Progenitor cell of endocrine pancreas (in vitro differentiated cells): Measurements from ENCODE around the gene ATXN7L3. TPM values are rescaled to one million over a fixed set of nuclear protein-coding genes. Genes with fewer than 3 reads are reported as not detected.

Experiments
- DNase-seq: peaks from one replicate; pipeline ENCODE4 v3.0.0; 2021; ENCODE audit warnings: low spot score; ENCODE audit not compliant: unreplicated experiment
- H3K27ac Mint-ChIP-seq: 2 replicates; pipeline ENCODE4 v1.8.0; 2021; ENCODE audit warnings: mild to moderate bottlenecking, moderate library complexity, mixed read lengths
- H3K27me3 Mint-ChIP-seq: 2 replicates; pipeline ENCODE4 v1.8.0; 2021; ENCODE audit warnings: mixed read lengths
- H3K36me3 Mint-ChIP-seq: 2 replicates; pipeline ENCODE4 v1.8.0; 2022; ENCODE audit warnings: mixed read lengths; ENCODE audit not compliant: insufficient read depth
- H3K4me1 Mint-ChIP-seq: 2 replicates; pipeline ENCODE4 v1.8.0; 2021; ENCODE audit warnings: low read depth, mixed read lengths
- H3K4me3 Mint-ChIP-seq: 2 replicates; pipeline ENCODE4 v1.8.0; 2021; ENCODE audit warnings: low read depth, mild to moderate bottlenecking, moderate library complexity, mixed read lengths
- H3K9me3 Mint-ChIP-seq: 2 replicates; pipeline ENCODE4 v1.8.0; 2021; ENCODE audit warnings: low read depth, mixed read lengths
- total RNA-seq: library from RNA; stranded (reverse); gene quantifications from 2 replicates; pipeline ENCODE4 v1.2.1, GENCODE V29; 2021
- TF ChIP-seq, protein P1 (sequence below): fragments of 200-600 bp; sonication (generic); IDR thresholded peaks from one replicate; pipeline ENCODE4 v1.5.0; 2021; ENCODE audit warnings: antibody characterized with exemption, mild to moderate bottlenecking; ENCODE audit not compliant: unreplicated experiment

ATXN7L3 gene
- total RNA-seq, 1 donor from 2014 or later, result 135 TPM

DNA sequence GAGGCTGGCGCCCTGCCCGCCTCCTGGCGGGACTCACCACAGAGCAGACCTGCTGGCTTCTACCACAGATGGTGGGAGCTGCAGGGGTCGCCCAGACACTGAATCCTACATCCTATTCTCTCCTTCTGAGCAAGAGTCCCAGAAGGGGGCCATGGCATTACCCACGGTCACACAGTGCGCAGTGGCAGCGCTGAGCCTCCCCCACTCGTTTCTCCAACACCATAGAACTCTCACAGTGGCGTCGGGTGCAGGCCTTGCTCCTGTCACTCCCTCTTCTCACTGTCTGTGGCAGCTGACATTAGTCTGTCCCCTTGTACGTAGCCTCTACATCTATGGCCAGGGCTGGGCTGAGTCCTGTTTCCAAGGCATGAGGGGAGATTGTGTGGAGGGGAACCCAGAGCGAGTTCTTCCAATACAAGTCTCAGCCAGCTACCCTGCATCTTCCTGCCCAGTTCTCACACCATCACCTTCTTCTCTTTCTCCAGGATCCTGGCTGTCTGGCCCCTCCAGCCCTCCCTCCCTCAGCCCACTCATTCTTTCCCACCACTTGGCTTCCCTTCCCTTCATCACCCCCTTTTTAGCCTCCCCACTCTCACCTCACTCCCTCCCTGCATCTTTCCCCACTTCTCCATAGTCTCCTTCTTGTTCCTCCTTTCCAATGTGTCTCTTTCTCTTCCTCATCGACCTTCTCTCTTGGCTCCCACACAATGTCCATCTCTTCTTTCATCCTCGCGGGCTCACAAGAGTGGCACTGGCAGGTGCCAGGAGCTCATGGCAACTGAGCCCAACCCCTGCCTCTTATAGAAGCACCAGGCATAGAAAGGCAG lies 13.9 kb upstream of the ATXN7L3 start:
- Mint-ChIP-seq H3K36me3 (peaks cover 31% of the 10 kb centered on the region), H3K9me3 (no peaks in the 10 kb centered on the region), H3K27ac (peak overlapping the region; percentile 71), H3K27me3 (no peaks in the 10 kb centered on the region), H3K4me1 (peaks cover 5% of the 10 kb centered on the region), H3K4me3 (no peak overlapping the region)
- TF ChIP-seq, protein P1, sequence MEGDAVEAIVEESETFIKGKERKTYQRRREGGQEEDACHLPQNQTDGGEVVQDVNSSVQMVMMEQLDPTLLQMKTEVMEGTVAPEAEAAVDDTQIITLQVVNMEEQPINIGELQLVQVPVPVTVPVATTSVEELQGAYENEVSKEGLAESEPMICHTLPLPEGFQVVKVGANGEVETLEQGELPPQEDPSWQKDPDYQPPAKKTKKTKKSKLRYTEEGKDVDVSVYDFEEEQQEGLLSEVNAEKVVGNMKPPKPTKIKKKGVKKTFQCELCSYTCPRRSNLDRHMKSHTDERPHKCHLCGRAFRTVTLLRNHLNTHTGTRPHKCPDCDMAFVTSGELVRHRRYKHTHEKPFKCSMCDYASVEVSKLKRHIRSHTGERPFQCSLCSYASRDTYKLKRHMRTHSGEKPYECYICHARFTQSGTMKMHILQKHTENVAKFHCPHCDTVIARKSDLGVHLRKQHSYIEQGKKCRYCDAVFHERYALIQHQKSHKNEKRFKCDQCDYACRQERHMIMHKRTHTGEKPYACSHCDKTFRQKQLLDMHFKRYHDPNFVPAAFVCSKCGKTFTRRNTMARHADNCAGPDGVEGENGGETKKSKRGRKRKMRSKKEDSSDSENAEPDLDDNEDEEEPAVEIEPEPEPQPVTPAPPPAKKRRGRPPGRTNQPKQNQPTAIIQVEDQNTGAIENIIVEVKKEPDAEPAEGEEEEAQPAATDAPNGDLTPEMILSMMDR, result no peak
- DNase-seq, result no peak

DNA sequence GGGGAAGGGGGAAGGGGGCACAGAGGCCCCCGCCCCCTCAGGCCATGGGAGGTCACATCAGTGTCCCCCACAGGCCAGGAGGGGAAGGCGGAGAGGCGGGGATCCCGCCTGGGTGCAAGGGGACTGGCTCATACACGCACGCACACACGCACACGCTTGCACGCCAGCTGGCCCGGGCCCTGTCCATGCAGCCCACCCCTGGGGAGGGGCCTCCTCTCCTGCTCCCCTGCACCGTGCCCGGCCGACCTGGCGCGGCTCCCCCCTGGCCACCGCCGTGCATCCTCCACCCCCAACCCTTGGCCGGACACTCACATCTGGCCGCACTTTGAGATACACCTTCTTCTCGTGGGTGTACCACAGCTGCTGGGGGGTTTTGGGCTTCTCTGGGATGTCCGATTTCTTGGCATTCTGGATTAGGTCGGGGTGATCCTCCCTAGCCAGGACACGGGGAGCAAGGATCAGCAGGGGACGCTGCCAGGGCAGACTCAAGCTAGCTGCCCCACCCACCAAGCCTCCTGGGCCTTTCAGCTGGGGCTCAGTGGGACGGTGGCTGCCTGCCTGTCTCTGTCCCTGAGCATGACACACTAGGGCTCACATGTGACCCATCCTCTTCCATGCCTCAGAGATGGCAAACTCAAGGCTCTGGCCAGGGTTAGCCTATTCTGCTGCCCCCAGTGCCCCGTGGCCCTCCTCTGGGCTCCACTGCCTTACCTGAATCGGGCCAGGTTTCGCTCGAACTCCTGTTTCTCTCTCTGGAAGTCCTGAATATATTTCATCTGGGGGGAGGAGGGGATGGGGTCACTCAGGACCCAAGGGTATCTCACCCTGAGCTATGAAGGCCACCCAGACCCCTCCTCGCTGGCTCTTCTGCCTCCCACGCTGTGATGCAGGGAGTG lies 13.1 kb upstream of the ATXN7L3 start:
- no peak overlapping the region for H3K27ac Mint-ChIP-seq
- no peak overlapping the region for H3K4me3 Mint-ChIP-seq
- H3K36me3 Mint-ChIP-seq, result peaks cover 37% of the 10 kb centered on the region
- no peak for DNase-seq
- H3K9me3 Mint-ChIP-seq, result no peaks in the 10 kb centered on the region
- peaks cover 3% of the 10 kb centered on the region for H3K4me1 Mint-ChIP-seq
- TF ChIP-seq, protein P1, result no peak
- no peaks in the 10 kb centered on the region for H3K27me3 Mint-ChIP-seq

DNA sequence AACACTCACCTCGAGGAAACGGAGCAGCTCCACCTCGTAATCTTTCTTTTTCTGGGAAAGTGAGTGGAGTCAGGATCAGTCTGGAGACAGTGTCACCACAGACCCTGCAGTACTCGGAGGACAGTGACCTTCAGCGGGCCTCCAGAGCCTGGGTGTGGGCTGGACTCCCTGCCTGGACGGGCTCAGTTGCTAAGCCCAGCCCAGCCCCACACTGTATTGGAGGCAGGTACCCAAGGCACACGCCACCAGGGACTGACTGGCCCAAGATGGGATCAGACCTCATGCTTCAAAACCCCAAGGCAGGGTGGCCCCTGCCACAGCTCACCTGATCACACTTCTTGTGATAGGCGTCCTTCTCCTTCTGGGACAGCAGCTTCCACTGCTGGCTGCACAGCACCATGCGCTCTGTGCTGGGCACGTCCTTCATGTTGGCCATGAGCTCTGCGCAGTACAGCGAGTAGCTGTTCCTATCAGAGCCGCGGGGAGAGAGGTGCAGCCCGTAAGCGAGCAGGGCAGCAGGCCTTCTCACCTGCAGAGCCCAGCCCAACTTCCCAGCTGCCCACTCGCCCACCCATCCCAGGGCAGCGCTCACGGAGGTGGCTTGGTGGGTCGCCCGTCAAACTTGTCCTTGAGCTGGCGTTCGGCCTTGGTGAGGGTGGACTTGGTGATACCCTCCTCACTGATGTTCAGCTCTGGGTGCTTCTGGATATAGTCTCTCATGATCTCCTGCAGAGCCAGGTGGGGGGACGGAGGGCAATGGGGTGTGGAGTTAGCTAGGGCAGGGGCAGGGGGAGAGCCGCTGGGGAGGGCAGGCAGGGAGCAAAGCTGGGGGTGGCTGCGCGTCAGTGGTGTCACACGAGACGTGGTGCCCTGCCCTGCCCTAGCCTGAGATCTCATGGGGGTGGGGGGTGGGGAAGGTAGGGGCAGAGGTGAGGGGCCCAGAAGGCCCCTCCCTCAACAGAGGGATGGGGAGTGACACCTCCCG lies 11.9 kb upstream of the ATXN7L3 start:
- Mint-ChIP-seq H3K9me3 (no peaks in the 10 kb centered on the region), H3K27me3 (no peaks in the 10 kb centered on the region), H3K4me1 (no peaks in the 10 kb centered on the region), H3K36me3 (peaks cover 32% of the 10 kb centered on the region), H3K27ac (no peak overlapping the region), H3K4me3 (no peak overlapping the region)
- no peak for DNase-seq
- TF ChIP-seq, protein P1, result no peak

DNA sequence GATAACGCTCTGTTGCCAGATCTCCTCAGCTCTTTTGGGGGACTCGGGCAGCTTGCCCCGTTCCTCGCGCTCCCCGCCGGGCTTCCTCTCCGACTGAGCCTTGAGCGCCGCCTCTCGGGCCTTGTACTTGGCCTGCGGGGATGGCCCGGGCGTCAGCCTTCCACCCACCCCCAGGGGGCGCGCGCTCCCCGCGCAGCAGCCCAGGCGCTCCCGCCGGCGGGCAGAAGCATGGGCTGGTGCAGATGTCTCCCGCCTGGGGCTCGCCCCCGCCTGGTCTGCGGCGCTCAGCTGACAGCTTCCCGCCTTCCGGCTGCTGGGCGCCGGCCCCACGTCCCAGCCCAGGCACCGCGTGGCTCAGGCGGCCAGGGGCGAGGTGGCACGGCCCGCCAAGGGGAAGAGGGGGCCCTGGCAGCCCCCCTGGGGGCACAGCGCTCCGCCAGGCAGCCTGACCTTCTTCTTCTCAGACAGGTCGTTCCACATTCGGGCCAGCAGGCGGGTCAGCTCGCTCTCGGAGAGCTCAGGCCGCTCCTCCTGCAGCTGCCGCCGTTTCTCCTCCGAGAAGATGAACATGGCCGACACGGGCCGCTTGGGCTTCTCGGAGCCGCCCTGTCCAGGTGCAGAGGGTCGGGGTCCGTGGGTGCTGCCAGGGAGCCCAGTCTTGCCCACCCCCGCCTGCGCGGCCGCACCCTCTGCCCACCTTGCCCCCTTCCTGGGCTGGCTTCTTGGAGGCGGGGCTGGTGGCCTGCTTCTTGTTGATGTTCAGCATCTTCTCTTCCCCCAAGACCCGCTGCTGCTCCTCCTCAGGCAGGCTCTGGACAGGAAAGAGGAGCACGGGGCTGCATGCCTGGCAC lies 10.9 kb upstream of the ATXN7L3 start:
- peak; percentile 77 for DNase-seq
- H3K36me3 Mint-ChIP-seq, result peaks cover 32% of the 10 kb centered on the region

More for the DNA sequence above, 10.9 kb upstream of the ATXN7L3 start:
- H3K27me3 Mint-ChIP-seq, result no peaks in the 10 kb centered on the region
- no peaks in the 10 kb centered on the region for H3K9me3 Mint-ChIP-seq
- H3K27ac Mint-ChIP-seq, result no peak overlapping the region
- TF ChIP-seq, protein P1, result peak; percentile 96
- H3K4me3 Mint-ChIP-seq, result no peak overlapping the region
- H3K4me1 Mint-ChIP-seq, result no peaks in the 10 kb centered on the region
